HG03342 (cell line): Measurements from ENCODE around the gene GDPD1.
"Not testable (repeated sequence)": the region's sequence is repeated elsewhere in the genome, so short reads cannot be mapped to it uniquely, and the experiment has no call there.

Experiments
- ATAC-seq: cut with Tn5 transposase; IDR thresholded peaks from one replicate; pipeline ENCODE4 v1.9.1; 2021; ENCODE audit warnings: mild to moderate bottlenecking, moderate library complexity; ENCODE audit not compliant: unreplicated experiment

GDPD1 gene

GRCh38 chr17:59238906-59239305, 18.6 kb downstream of the GDPD1 start:
- ATAC-seq = no peak

- no peak for ATAC-seq
These were observed 23.8 kb downstream of the GDPD1 start for GRCh38 chr17:59244081-59244480.

- no peak for ATAC-seq
These were observed 34.4 kb downstream of the GDPD1 start for GRCh38 chr17:59254742-59255141.

- no peak for ATAC-seq
These were observed 36.8 kb downstream of the GDPD1 start for GRCh38 chr17:59257101-59257500.

- ATAC-seq = no peak
These were observed 40.4 kb downstream of the GDPD1 start for GRCh38 chr17:59260722-59261121.

GRCh38 chr17:59266745-59267144, 46.4 kb downstream of the GDPD1 start:
- no peak for ATAC-seq

GRCh38 chr17:59267776-59268175, 47.5 kb downstream of the GDPD1 start:
- ATAC-seq = no peak

- no peak for ATAC-seq
These were observed 55.3 kb downstream of the GDPD1 start for GRCh38 chr17:59275618-59276017.

GRCh38 chr17:59277031-59277430, 56.7 kb downstream of the GDPD1 start:
- ATAC-seq = no peak

GRCh38 chr17:59278406-59278805, 58.1 kb downstream of the GDPD1 start:
- no peak for ATAC-seq

GRCh38 chr17:59284317-59284716, 64.0 kb downstream of the GDPD1 start:
- no peak for ATAC-seq

- ATAC-seq = no peak
These were observed 67.1 kb downstream of the GDPD1 start for GRCh38 chr17:59287452-59287851.

GRCh38 chr17:59287891-59288290, 67.6 kb downstream of the GDPD1 start:
- no peak for ATAC-seq

- no peak for ATAC-seq
These were observed 69.6 kb downstream of the GDPD1 start for GRCh38 chr17:59289981-59290301.

- ATAC-seq = not testable (repeated sequence)
These were observed 70.1 kb downstream of the GDPD1 start for GRCh38 chr17:59290302-59290998.

- ATAC-seq = no peak
These were observed 71.8 kb downstream of the GDPD1 start for GRCh38 chr17:59292174-59292523.

GRCh38 chr17:59296190-59296589, 75.9 kb downstream of the GDPD1 start:
- no peak for ATAC-seq

GRCh38 chr17:59298521-59298920, 78.2 kb downstream of the GDPD1 start:
- ATAC-seq = no peak

- no peak for ATAC-seq
These were observed 79.2 kb downstream of the GDPD1 start for GRCh38 chr17:59299400-59300092.

GRCh38 chr17:59300941-59301340, 80.6 kb downstream of the GDPD1 start:
- ATAC-seq = no peak

- no peak for ATAC-seq
These were observed 84.5 kb downstream of the GDPD1 start for GRCh38 chr17:59304811-59305210.

GRCh38 chr17:59310263-59310920, 90.1 kb downstream of the GDPD1 start:
- no peak for ATAC-seq
